DMS53 treated with DMSO at 0.1 percent for 48 hours (cell line): ENCODE measurements around the gene VPS16.

Experiments used
- DNase-seq: peaks from one replicate; lab custom pipeline; 2025; ENCODE audit not compliant: unreplicated experiment; lab: John Stamatoyannopoulos, UW

VPS16 gene

GRCh38 chr20:2867081-2867864, 26.7 kb downstream of the VPS16 start:
- no peak for DNase-seq

DNA sequence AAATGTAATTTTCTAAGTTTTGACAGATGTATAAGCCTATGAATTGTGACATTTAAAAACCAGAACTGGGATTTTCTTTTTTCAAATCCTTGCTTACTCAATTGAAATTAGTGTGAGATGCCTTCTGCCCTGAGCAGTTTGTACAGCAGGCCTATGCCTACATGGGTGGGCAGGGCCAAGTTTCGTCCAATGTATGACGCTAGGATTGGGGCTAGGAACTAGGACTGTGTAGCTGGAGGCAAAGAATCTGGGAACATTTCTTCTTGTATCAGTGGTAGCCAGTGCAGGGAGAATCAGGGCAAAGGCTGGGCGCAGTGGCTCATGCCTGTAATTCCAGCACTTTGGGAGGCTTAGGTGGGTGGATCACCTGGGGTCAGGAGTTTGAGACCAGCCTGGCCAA, 28.8 kb downstream of the VPS16 start:
- no peak for DNase-seq

- DNase-seq, result no peak
Measured at GRCh38 chr20:2871111-2871465, 30.5 kb downstream of the VPS16 start.

DNA sequence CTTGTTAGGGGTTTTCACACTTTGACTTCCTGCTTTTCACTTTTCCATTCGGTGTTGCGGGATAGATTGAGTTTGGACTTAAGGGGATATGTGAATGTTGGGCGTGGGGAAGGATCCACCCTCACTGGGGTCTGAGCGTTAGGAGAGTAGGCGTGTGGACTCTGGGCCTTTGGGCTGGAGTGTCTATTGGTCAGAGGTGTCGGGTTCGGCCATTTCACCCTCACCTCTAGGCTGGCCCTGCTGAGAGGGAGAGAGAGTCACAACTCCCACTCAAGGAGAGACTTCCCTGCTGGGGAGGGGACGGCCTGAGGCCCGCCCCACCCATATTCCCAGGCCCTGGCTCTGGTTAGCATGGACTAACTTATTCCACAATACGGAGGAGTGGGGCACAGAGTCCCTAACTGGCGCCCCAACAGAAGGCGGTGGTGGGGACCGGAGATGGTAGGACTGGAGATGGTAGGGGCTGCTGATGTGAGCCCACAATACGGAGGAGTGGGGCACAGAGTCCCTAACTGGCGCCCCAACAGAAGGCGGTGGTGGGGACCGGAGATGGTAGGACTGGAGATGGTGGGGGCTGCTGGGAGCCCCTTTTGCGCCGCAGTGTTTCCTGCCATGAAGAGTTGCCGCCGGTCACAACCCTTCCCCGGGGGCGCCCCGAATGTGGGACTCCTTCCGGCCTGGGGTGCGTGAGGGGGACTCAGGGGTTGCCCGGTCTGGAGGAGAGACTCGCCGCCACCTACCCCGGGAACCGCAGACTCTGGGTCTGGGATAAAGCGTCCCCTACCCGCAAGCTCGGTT, 31.3 kb downstream of the VPS16 start:
- DNase-seq, result no peak

DNA sequence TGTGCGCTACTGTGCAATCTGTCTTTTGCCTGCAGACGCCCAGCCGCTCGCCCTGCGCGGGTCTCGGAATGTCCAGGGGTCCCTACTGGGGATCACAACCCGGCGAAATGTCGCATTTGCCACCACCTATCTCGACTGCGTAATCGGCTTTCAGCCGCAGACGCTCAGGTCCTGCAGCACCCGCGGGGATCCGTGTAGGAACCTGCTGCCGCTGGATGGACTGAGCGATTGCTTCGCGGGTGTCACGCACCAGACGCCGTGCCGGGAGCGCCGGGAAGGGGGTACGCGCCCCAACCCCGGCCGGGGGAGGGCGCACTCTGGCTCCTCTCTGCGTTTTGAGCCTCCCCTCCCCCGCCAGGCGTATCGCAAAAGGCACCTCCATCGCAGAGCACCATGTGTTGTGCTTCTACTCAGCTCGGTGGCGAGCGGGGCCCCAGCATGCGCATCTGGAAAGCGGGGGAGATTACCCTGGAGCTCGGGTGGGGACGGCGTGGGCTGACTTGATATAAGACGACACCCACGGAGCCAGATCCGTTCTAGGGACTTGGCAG, 32.0 kb downstream of the VPS16 start:
- no peak for DNase-seq

GRCh38 chr20:2873010-2873746, 32.6 kb downstream of the VPS16 start, which contains the start of gene PTPRA:
TSS of gene PTPRA (plus strand) at chr20:2873481. CDS start at chr20:2964278, 90,797 bp downstream.
- peak; percentile 81 for DNase-seq

GRCh38 chr20:2873747-2874041, 33.1 kb downstream of the VPS16 start:
- no peak for DNase-seq

DNA sequence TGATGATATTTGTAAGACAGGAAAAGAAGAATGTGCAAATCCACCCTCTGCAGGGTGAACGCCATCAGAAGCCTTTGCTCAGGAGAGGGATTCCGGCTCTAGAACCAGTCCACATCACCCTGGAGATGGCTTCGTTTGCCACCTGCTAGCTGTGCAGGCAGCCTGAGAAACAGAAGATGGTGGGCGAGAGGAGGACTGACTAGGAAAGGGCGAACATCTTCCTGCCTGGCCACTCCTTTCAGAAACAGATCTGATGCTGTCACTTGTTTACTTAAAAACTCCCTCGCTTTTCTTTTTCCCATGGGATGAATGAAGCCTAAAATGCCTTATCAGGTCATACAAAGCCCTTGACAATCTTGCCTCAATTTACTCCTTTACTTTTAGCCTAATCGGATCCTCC, 33.9 kb downstream of the VPS16 start:
- no peak for DNase-seq

GRCh38 chr20:2875690-2876203, 35.2 kb downstream of the VPS16 start:
- DNase-seq, result no peak

GRCh38 chr20:2878515-2878914, 38.0 kb downstream of the VPS16 start:
- DNase-seq, result no peak

- DNase-seq, result no peak
Measured at GRCh38 chr20:2879146-2879545, 38.6 kb downstream of the VPS16 start.

GRCh38 chr20:2880650-2881049, 40.1 kb downstream of the VPS16 start:
- no peak for DNase-seq

GRCh38 chr20:2883726-2884637, 43.4 kb downstream of the VPS16 start:
- DNase-seq, result no peak

GRCh38 chr20:2887715-2888114, 47.2 kb downstream of the VPS16 start:
- DNase-seq, result no peak

GRCh38 chr20:2888224-2888955, 47.8 kb downstream of the VPS16 start:
- DNase-seq, result no peak

GRCh38 chr20:2889209-2889608, 48.7 kb downstream of the VPS16 start:
- no peak for DNase-seq

DNA sequence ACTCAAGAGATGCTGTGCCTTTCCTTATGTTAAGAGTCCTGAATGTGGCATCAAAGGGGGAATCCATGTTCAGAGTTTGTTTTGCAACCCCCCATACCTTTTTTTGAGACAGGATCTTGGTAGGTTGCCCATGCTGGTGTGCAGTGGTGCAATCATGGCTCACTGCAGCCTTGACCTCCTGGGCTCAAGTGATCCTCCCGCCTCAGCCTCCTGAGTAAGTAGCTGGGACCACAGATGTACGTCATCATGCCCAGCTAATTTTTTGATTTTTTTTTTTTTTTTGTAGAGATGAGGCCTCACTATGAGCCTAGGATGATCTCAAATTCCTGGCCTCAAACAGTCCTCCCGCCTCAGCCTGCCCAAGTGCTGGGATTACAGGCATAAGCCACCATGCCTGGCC, 49.3 kb downstream of the VPS16 start:
- DNase-seq, result no peak

DNA sequence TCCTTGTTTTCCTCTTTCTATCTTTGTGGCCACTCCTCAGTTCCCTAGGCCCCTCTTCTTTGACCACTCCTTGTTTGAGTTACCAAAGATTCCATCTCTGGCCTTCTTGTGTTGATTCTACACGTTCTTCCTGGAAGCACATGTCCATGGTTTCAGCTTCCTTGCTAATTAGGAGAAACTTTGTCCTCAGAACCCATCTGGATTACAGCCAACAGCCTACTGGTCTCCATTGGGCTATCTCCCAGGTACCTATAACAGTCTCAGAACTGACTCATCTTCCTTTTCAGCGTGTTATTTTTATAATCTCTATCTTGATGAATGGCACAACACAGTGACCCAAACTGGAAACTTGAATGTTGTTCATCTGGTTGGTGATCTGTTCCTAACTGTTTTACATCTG, 50.2 kb downstream of the VPS16 start:
- DNase-seq, result no peak

- DNase-seq, result no peak
Measured at GRCh38 chr20:2891343-2891742, 50.8 kb downstream of the VPS16 start.

- DNase-seq, result no peak
Measured at GRCh38 chr20:2892376-2892775, 51.8 kb downstream of the VPS16 start.
